Activated naive CD4-positive, alpha-beta T cell treated with anti-CD3 and anti-CD28 coated beads for 36 hours (primary cell): ENCODE results near the gene OSBPL6. TPM values are rescaled to one million over a fixed set of nuclear protein-coding genes. Genes with fewer than 3 reads are reported as not detected.
"Not testable (repeated sequence)": the region's sequence is repeated elsewhere in the genome, so short reads cannot be mapped to it uniquely, and the experiment has no call there.

Experiments used
- CTCF ChIA-PET: fragments of 350-600 bp; sonication (Branson Sonifier 250); formaldehyde crosslinking; loops from one replicate; lab custom pipeline; 2021; ENCODE audit warnings: antibody characterized with exemption; lab: Charles Lee
- DNase-seq: peaks from one replicate; pipeline ENCODE4 v3.0.0-alpha.2; 2020
- H3K27ac Mint-ChIP-seq: one replicate; pipeline ENCODE4 v1.8.0; 2021; ENCODE audit warnings: mild to moderate bottlenecking, mixed read lengths
- H3K27me3 Mint-ChIP-seq: one replicate; pipeline ENCODE4 v1.8.0; 2021; ENCODE audit warnings: low read depth, mixed read lengths
- H3K36me3 Mint-ChIP-seq: one replicate; pipeline ENCODE4 v1.8.0; 2021; ENCODE audit warnings: low read depth, mixed read lengths
- H3K4me1 Mint-ChIP-seq: one replicate; pipeline ENCODE4 v1.8.0; 2021; ENCODE audit warnings: low read depth, mixed read lengths
- H3K4me3 Mint-ChIP-seq: one replicate; pipeline ENCODE4 v1.8.0; 2021; ENCODE audit warnings: mild to moderate bottlenecking, moderate library complexity, mixed read lengths
- H3K9me3 Mint-ChIP-seq: one replicate; pipeline ENCODE4 v1.8.0; 2021; ENCODE audit warnings: mixed read lengths
- intact Hi-C: fragments of 100-400 bp; cut with micrococcal nuclease; formaldehyde crosslinking; loops from one replicate; pipeline ENCODE4 v1.15.1; 2023
- total RNA-seq, 2 experiments: library from RNA; stranded (reverse); gene quantifications; one replicate each; pipeline ENCODE4 v1.2.3, GENCODE V29; 2021

Gene OSBPL6
- total RNA-seq, 2 experiments from 2014 or later = 1.9 to 2.3 TPM

GRCh38 chr2:178180648-178181047 is 13.7 kb upstream of the OSBPL6 start:
- H3K36me3 Mint-ChIP-seq, H3K27ac Mint-ChIP-seq, intact Hi-C loops, CTCF ChIA-PET, H3K4me3 Mint-ChIP-seq, H3K4me1 Mint-ChIP-seq, DNase-seq, H3K9me3 Mint-ChIP-seq, H3K27me3 Mint-ChIP-seq: not testable (repeated sequence)

GRCh38 chr2:178187861-178188260 is 6.5 kb upstream of the OSBPL6 start:
- H3K27ac Mint-ChIP-seq = no peak overlapping the region
- no peak for DNase-seq
- intact Hi-C loops = no loop called here
- H3K9me3 Mint-ChIP-seq = no peaks in the 10 kb centered on the region
- CTCF ChIA-PET = interaction anchor here (1.1 kb wide), 1 partner anchor 77 kb away, joined by 3 read pairs; no protein-coding TSS in a partner anchor
- no peak overlapping the region for H3K4me3 Mint-ChIP-seq
- peaks cover 16% of the 10 kb centered on the region for H3K27me3 Mint-ChIP-seq
- no peaks in the 10 kb centered on the region for H3K4me1 Mint-ChIP-seq
- no peaks in the 10 kb centered on the region for H3K36me3 Mint-ChIP-seq

GRCh38 chr2:178188466-178188865 is 5.8 kb upstream of the OSBPL6 start:
- no peak for DNase-seq
- no peak overlapping the region for H3K4me3 Mint-ChIP-seq
- no peaks in the 10 kb centered on the region for H3K4me1 Mint-ChIP-seq
- H3K27ac Mint-ChIP-seq = no peak overlapping the region
- H3K36me3 Mint-ChIP-seq = no peaks in the 10 kb centered on the region
- H3K27me3 Mint-ChIP-seq = peaks cover 22% of the 10 kb centered on the region
- intact Hi-C loops = no loop called here
- H3K9me3 Mint-ChIP-seq = no peaks in the 10 kb centered on the region
- CTCF ChIA-PET = no interaction called here

GRCh38 chr2:178191004-178191508 is 3.3 kb upstream of the OSBPL6 start:
- CTCF ChIA-PET = interaction anchor here (0.7 kb wide), 1 partner anchor 188 kb away, joined by 4 read pairs; no protein-coding TSS in a partner anchor
- Mint-ChIP-seq H3K4me1 (peaks cover 3% of the 10 kb centered on the region), H3K9me3 (no peaks in the 10 kb centered on the region), H3K27me3 (peaks cover 31% of the 10 kb centered on the region), H3K4me3 (no peak overlapping the region), H3K27ac (no peak overlapping the region), H3K36me3 (no peaks in the 10 kb centered on the region)
- no peak for DNase-seq
- intact Hi-C loops = loop anchor here (10.0 kb wide), 1 partner anchor 264 kb away; the partner anchor contains the start of genes PJVK and PRKRA

GRCh38 chr2:178191511-178191910 is 2.8 kb upstream of the OSBPL6 start:
- H3K36me3 Mint-ChIP-seq = no peaks in the 10 kb centered on the region
- no peak overlapping the region for H3K27ac Mint-ChIP-seq
- intact Hi-C loops = loop anchor here (10.0 kb wide), 1 partner anchor 263 kb away; the partner anchor contains the start of genes PJVK and PRKRA
- CTCF ChIA-PET = no interaction called here
- H3K4me1 Mint-ChIP-seq = peaks cover 3% of the 10 kb centered on the region
- DNase-seq = no peak
- H3K9me3 Mint-ChIP-seq = no peaks in the 10 kb centered on the region
- H3K27me3 Mint-ChIP-seq = peaks cover 34% of the 10 kb centered on the region
- H3K4me3 Mint-ChIP-seq = no peak overlapping the region

GRCh38 chr2:178193496-178193822 is 853 bp upstream of the OSBPL6 start:
- Mint-ChIP-seq H3K4me1 (peaks cover 3% of the 10 kb centered on the region), H3K27me3 (peaks cover 48% of the 10 kb centered on the region), H3K36me3 (no peaks in the 10 kb centered on the region), H3K4me3 (peak overlapping the region; percentile 64), H3K27ac (no peak overlapping the region), H3K9me3 (no peaks in the 10 kb centered on the region)
- intact Hi-C loops = loop anchor here (10.0 kb wide), 1 partner anchor 261 kb away; the partner anchor contains the start of genes PJVK and PRKRA
- DNase-seq = no peak
- CTCF ChIA-PET = no interaction called here

GRCh38 chr2:178194600-178195389 is 483 bp downstream of the OSBPL6 start:
- CTCF ChIA-PET = interaction anchor here (0.6 to 2.1 kb wide), 4 partner anchors 10 to 1668 kb away, joined by 3 to 7 read pairs (median 3); partner anchors contain the start of gene RBM45
- DNase-seq = peak; percentile 43
- intact Hi-C loops = loop anchor here (1.0 to 10.0 kb wide), 5 partner anchors 82 to 287 kb away; partner anchors contain the start of genes PJVK, PRKRA and RBM45
- no peaks in the 10 kb centered on the region for H3K36me3 Mint-ChIP-seq
- peaks cover 57% of the 10 kb centered on the region for H3K27me3 Mint-ChIP-seq
- peak overlapping the region; percentile 69 for H3K4me3 Mint-ChIP-seq
- peaks cover 3% of the 10 kb centered on the region for H3K4me1 Mint-ChIP-seq
- H3K9me3 Mint-ChIP-seq = no peaks in the 10 kb centered on the region
- H3K27ac Mint-ChIP-seq = no peak overlapping the region

GRCh38 chr2:178195390-178196166 is 1.3 kb downstream of the OSBPL6 start:
- intact Hi-C loops = loop anchor here (2.0 to 10.0 kb wide), 3 partner anchors 85 to 259 kb away; partner anchors contain the start of genes PJVK and PRKRA
- Mint-ChIP-seq H3K27ac (no peak overlapping the region), H3K27me3 (peaks cover 56% of the 10 kb centered on the region), H3K36me3 (no peaks in the 10 kb centered on the region), H3K4me3 (peak overlapping the region; percentile 69), H3K9me3 (no peaks in the 10 kb centered on the region), H3K4me1 (peaks cover 3% of the 10 kb centered on the region)
- no peak for DNase-seq
- CTCF ChIA-PET = interaction anchor here (0.6 to 2.1 kb wide), 4 partner anchors 10 to 1669 kb away, joined by 3 to 7 read pairs (median 3); partner anchors contain the start of gene RBM45

- no peaks in the 10 kb centered on the region for H3K36me3 Mint-ChIP-seq
- CTCF ChIA-PET = no interaction called here
- intact Hi-C loops = loop anchor here (10.0 kb wide), 1 partner anchor 257 kb away; the partner anchor contains the start of genes PJVK and PRKRA
- no peak overlapping the region for H3K4me3 Mint-ChIP-seq
- peaks cover 52% of the 10 kb centered on the region for H3K27me3 Mint-ChIP-seq
- DNase-seq = no peak
- no peaks in the 10 kb centered on the region for H3K9me3 Mint-ChIP-seq
- H3K27ac Mint-ChIP-seq = no peak overlapping the region
- H3K4me1 Mint-ChIP-seq = peaks cover 4% of the 10 kb centered on the region
Observed at GRCh38 chr2:178197791-178198190, 3.5 kb downstream of the OSBPL6 start.

- H3K4me3 Mint-ChIP-seq, H3K36me3 Mint-ChIP-seq, H3K4me1 Mint-ChIP-seq, CTCF ChIA-PET, DNase-seq, H3K9me3 Mint-ChIP-seq, H3K27ac Mint-ChIP-seq: not testable (repeated sequence)
- H3K27me3 Mint-ChIP-seq = peaks cover 47% of the 10 kb centered on the region
- intact Hi-C loops = loop anchor here (10.0 kb wide), 1 partner anchor 256 kb away; the partner anchor contains the start of genes PJVK and PRKRA
Observed at GRCh38 chr2:178198441-178198840, 4.1 kb downstream of the OSBPL6 start.

- H3K27me3 Mint-ChIP-seq = peaks cover 46% of the 10 kb centered on the region
- H3K36me3 Mint-ChIP-seq = no peaks in the 10 kb centered on the region
Observed at GRCh38 chr2:178199334-178199733, 5.0 kb downstream of the OSBPL6 start.

GRCh38 chr2:178200331-178200730 is 6.0 kb downstream of the OSBPL6 start:
- DNase-seq = no peak
- Mint-ChIP-seq H3K36me3 (no peaks in the 10 kb centered on the region), H3K27ac (no peak overlapping the region), H3K27me3 (peaks cover 46% of the 10 kb centered on the region), H3K4me1 (peaks cover 4% of the 10 kb centered on the region), H3K9me3 (no peaks in the 10 kb centered on the region), H3K4me3 (no peak overlapping the region)
- intact Hi-C loops = no loop called here
- CTCF ChIA-PET = no interaction called here

More at GRCh38 chr2:178199334-178199733, 5.0 kb downstream of the OSBPL6 start:
- CTCF ChIA-PET = no interaction called here
- no peak overlapping the region for H3K4me3 Mint-ChIP-seq
- no peaks in the 10 kb centered on the region for H3K9me3 Mint-ChIP-seq
- H3K4me1 Mint-ChIP-seq = peaks cover 6% of the 10 kb centered on the region
- no peak overlapping the region for H3K27ac Mint-ChIP-seq
- intact Hi-C loops = loop anchor here (10.0 kb wide), 1 partner anchor 255 kb away; the partner anchor contains the start of genes PJVK and PRKRA
- DNase-seq = no peak
